22Rv1 (cell line): ENCODE results near the gene DHX32.
"Not testable (repeated sequence)": the region's sequence is repeated elsewhere in the genome, so short reads cannot be mapped to it uniquely, and the experiment has no call there.

Source experiments
- ZFX ChIP-seq: fragments of 450-650 bp; IDR thresholded peaks from 2 replicates; pipeline ENCODE4 v1.6.1; 2017; ENCODE audit warnings: antibody characterized with exemption, borderline replicate concordance
- TF ChIP-seq, protein P1 (sequence below): fragments of 450-650 bp; IDR thresholded peaks from 2 replicates; pipeline ENCODE4 v1.5.1; 2017; ENCODE audit warnings: mild to moderate bottlenecking

DNA sequence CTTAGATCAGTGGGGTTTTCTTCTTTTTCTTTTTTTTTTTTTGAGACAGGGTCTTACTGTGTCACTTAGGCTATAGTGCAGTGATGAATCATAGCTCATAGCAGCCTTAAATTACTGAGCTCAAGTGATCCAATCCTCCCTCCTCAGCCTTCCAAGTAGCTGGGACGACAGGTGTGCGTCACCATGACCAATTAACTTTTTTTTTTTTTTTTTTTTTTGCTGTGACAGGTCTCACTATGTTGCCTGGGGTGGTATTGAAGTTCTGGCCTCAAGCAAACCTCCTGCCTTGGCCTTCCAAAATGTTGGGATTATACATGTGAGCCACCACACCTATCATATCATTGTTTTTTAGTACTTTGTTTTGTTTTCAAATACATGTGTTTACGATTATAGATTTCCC is 28.4 kb upstream of the DHX32 start:
- TF ChIP-seq, protein P1, sequence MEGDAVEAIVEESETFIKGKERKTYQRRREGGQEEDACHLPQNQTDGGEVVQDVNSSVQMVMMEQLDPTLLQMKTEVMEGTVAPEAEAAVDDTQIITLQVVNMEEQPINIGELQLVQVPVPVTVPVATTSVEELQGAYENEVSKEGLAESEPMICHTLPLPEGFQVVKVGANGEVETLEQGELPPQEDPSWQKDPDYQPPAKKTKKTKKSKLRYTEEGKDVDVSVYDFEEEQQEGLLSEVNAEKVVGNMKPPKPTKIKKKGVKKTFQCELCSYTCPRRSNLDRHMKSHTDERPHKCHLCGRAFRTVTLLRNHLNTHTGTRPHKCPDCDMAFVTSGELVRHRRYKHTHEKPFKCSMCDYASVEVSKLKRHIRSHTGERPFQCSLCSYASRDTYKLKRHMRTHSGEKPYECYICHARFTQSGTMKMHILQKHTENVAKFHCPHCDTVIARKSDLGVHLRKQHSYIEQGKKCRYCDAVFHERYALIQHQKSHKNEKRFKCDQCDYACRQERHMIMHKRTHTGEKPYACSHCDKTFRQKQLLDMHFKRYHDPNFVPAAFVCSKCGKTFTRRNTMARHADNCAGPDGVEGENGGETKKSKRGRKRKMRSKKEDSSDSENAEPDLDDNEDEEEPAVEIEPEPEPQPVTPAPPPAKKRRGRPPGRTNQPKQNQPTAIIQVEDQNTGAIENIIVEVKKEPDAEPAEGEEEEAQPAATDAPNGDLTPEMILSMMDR, result not testable (repeated sequence)
- not testable (repeated sequence) for TF ChIP-seq ZFX
